ENCODE results near the gene SIPA1L3.

Gene SIPA1L3

GRCh38 chr19:38158730-38159129 is 251.7 kb downstream of the SIPA1L3 start:
- DNase-seq (ENCODE audit: low read depth) = no peak

- DNase-seq (ENCODE audit: low read depth) = no peak
Measured at GRCh38 chr19:38162094-38162493, 255.1 kb downstream of the SIPA1L3 start.

- no peak for DNase-seq (ENCODE audit: low read depth)
Measured at GRCh38 chr19:38162632-38163031, 255.6 kb downstream of the SIPA1L3 start.

GRCh38 chr19:38163419-38164290 is 256.6 kb downstream of the SIPA1L3 start:
- no peak for DNase-seq (ENCODE audit: low read depth)

GRCh38 chr19:38164526-38164925 is 257.5 kb downstream of the SIPA1L3 start:
- DNase-seq (ENCODE audit: low read depth) = no peak

- DNase-seq (ENCODE audit: low read depth) = no peak
Measured at GRCh38 chr19:38165335-38165734, 258.3 kb downstream of the SIPA1L3 start.

- DNase-seq (ENCODE audit: low read depth) = no peak
Measured at GRCh38 chr19:38168637-38169036, 261.6 kb downstream of the SIPA1L3 start.

- DNase-seq (ENCODE audit: low read depth) = no peak
Measured at GRCh38 chr19:38170334-38170733, 263.3 kb downstream of the SIPA1L3 start.

- DNase-seq (ENCODE audit: low read depth) = no peak
Measured at GRCh38 chr19:38172001-38172400, 265.0 kb downstream of the SIPA1L3 start.

GRCh38 chr19:38173291-38174041 is 266.5 kb downstream of the SIPA1L3 start:
- DNase-seq (ENCODE audit: low read depth) = peak; percentile 18

GRCh38 chr19:38175422-38175821 is 268.4 kb downstream of the SIPA1L3 start:
- no peak for DNase-seq (ENCODE audit: low read depth)

GRCh38 chr19:38180071-38180470 is 273.1 kb downstream of the SIPA1L3 start:
- DNase-seq (ENCODE audit: low read depth) = no peak

GRCh38 chr19:38182536-38183210 is 275.7 kb downstream of the SIPA1L3 start:
- DNase-seq (ENCODE audit: low read depth) = no peak

GRCh38 chr19:38183251-38183897 is 276.4 kb downstream of the SIPA1L3 start:
- no peak for DNase-seq (ENCODE audit: low read depth)

- no peak for DNase-seq (ENCODE audit: low read depth)
Measured at GRCh38 chr19:38184815-38185214, 277.8 kb downstream of the SIPA1L3 start.

GRCh38 chr19:38185562-38185961 is 278.6 kb downstream of the SIPA1L3 start:
- DNase-seq (ENCODE audit: low read depth) = no peak

GRCh38 chr19:38190061-38190460 is 283.1 kb downstream of the SIPA1L3 start:
- DNase-seq (ENCODE audit: low read depth) = no peak

- DNase-seq (ENCODE audit: low read depth) = no peak
Measured at GRCh38 chr19:38190793-38191192, 283.8 kb downstream of the SIPA1L3 start.

GRCh38 chr19:38191747-38192146 is 284.7 kb downstream of the SIPA1L3 start:
- DNase-seq (ENCODE audit: low read depth) = no peak

- no peak for DNase-seq (ENCODE audit: low read depth)
Measured at GRCh38 chr19:38193445-38193844, 286.4 kb downstream of the SIPA1L3 start.

- DNase-seq (ENCODE audit: low read depth) = no peak
Measured at GRCh38 chr19:38194061-38194701, 287.2 kb downstream of the SIPA1L3 start.

- no peak for DNase-seq (ENCODE audit: low read depth)
Measured at GRCh38 chr19:38195237-38195636, 288.2 kb downstream of the SIPA1L3 start.

All from GM04504 (cell line).